Neural progenitor cell (in vitro differentiated cells): ENCODE data around the gene UTP15.

ENCODE experiments used
- CTCF ChIP-seq: fragments of 200-600 bp; sonication (generic); IDR thresholded peaks from 2 replicates; pipeline ENCODE4 v1.5.1; 2017; ENCODE audit warnings: antibody characterized with exemption, mild to moderate bottlenecking
- EZH2 ChIP-seq: fragments of 200-600 bp; sonication (generic); IDR thresholded peaks from 2 replicates; pipeline ENCODE4 v1.6.1; 2017; ENCODE audit warnings: antibody characterized with exemption, mild to moderate bottlenecking, moderate library complexity

- TF ChIP-seq CTCF = no peak
- no peak for TF ChIP-seq EZH2
Observed at GRCh38 chr5:73623060-73623459, 57.5 kb downstream of the UTP15 start.
